Liver (tissue), 9 donors: ENCODE results near the gene RASSF1. TPM values are rescaled to one million over a fixed set of nuclear protein-coding genes. Genes with fewer than 3 reads are reported as not detected.

Experiments
- DNase-seq: peaks from one replicate; pipeline ENCODE4 v3.0.0-alpha.2; 2017; ENCODE audit warnings: low spot score
- H3K27ac ChIP-seq, 2 donors: one replicate each; pipeline ENCODE4 v1.7.0; 2013; ENCODE audit warnings: inconsistent platforms in 2 of 2, low read length in 2 of 2, control low read depth in 1 of 2, low read depth in 1 of 2, mild to moderate bottlenecking in 1 of 2
- H3K27me3 ChIP-seq, 4 donors: one replicate each; pipeline versions ENCODE4 v1.6.1 to v1.7.0; 2013; ENCODE audit warnings: low read length in 3 of 4, inconsistent platforms in 1 of 4, mild to moderate bottlenecking in 1 of 4, moderate library complexity in 1 of 4; ENCODE audit not compliant: control insufficient read depth in 4 of 4, insufficient read depth in 4 of 4
- H3K36me3 ChIP-seq, 4 donors: one replicate each; pipeline versions ENCODE4 v1.6.1 to v1.7.0; 2013; ENCODE audit warnings: low read length in 3 of 4, mild to moderate bottlenecking in 3 of 4, low read depth in 1 of 4, moderate library complexity in 1 of 4; ENCODE audit not compliant: control insufficient read depth in 4 of 4, insufficient read depth in 3 of 4
- H3K4me1 ChIP-seq, 4 donors: one replicate each; pipeline versions ENCODE4 v1.6.1 to v1.7.0; 2013; ENCODE audit warnings: low read length in 3 of 4, mild to moderate bottlenecking in 3 of 4, moderate library complexity in 1 of 4; ENCODE audit not compliant: control insufficient read depth in 4 of 4, insufficient read depth in 4 of 4
- H3K4me3 ChIP-seq, 3 donors: one replicate each; pipeline versions ENCODE4 v1.6.1 to v1.7.0; 2013; ENCODE audit warnings: low read length in 3 of 3, control low read depth in 1 of 3, low read depth in 1 of 3, mild to moderate bottlenecking in 1 of 3
- H3K9ac ChIP-seq, 2 donors: one replicate each; pipeline ENCODE4 v1.7.0; 2013; ENCODE audit warnings: low read length in 2 of 2, mild to moderate bottlenecking in 2 of 2, moderate library complexity in 2 of 2, control low read depth in 1 of 2, low read depth in 1 of 2
- H3K9me3 ChIP-seq, 4 donors: one replicate each; pipeline versions ENCODE4 v1.6.1 to v1.7.0; 2013; ENCODE audit warnings: low read length in 3 of 4; ENCODE audit not compliant: control insufficient read depth in 4 of 4
- ATF3 ChIP-seq: IDR thresholded peaks from 2 replicates; pipeline ENCODE4 v1.6.1; 2016; ENCODE audit warnings: antibody characterized with exemption
- FOXA2 ChIP-seq: IDR thresholded peaks from 2 replicates; pipeline ENCODE4 v1.6.1; 2016; ENCODE audit warnings: antibody characterized with exemption
- GABPA ChIP-seq, 2 donors: IDR thresholded peaks in 1 of 2; conservative IDR thresholded peaks in 1 of 2; 2 replicates each; pipeline ENCODE4 v1.6.1; 2016; ENCODE audit warnings: antibody characterized with exemption in 2 of 2, mild to moderate bottlenecking in 1 of 2, moderate library complexity in 1 of 2
- HNF4A ChIP-seq, 2 donors: conservative IDR thresholded peaks; 2 replicates each; pipeline ENCODE4 v1.6.1; 2016; ENCODE audit warnings: antibody characterized with exemption in 2 of 2, mild to moderate bottlenecking in 2 of 2
- HNF4G ChIP-seq: IDR thresholded peaks from 2 replicates; pipeline ENCODE4 v1.6.1; 2016; ENCODE audit warnings: antibody characterized with exemption
- JUND ChIP-seq, 2 donors: IDR thresholded peaks; 2 replicates each; pipeline ENCODE4 v1.6.1; 2016; ENCODE audit warnings: antibody characterized with exemption in 2 of 2
- MAX ChIP-seq: IDR thresholded peaks from 2 replicates; pipeline ENCODE4 v1.6.1; 2016; ENCODE audit warnings: antibody characterized with exemption
- RAD21 ChIP-seq, 2 donors: IDR thresholded peaks; 2 replicates each; pipeline ENCODE4 v1.6.1; 2016; ENCODE audit warnings: antibody characterized with exemption in 2 of 2, mild to moderate bottlenecking in 2 of 2
- SP1 ChIP-seq: IDR thresholded peaks from 2 replicates; pipeline ENCODE4 v1.6.1; 2018; ENCODE audit warnings: antibody characterized with exemption, mild to moderate bottlenecking
- YY1 ChIP-seq: IDR thresholded peaks from 2 replicates; pipeline ENCODE4 v1.6.1; 2016; ENCODE audit warnings: antibody characterized with exemption, mild to moderate bottlenecking
- WGBS: extraction: QIAGEN DNeasy Blood & Tissue Kit; methylation state at CpG from one replicate; pipeline ENCODE4 v1.1.7; 2013; 5-methylcytosine and 5-hydroxymethylcytosine counted together
- polyA plus RNA-seq, 2 donors: library from polyadenylated mRNA; stranded (reverse) in 1 of 2; unstranded in 1 of 2; fragments of 200-250 nt in 1 of 2; fragments of >200 nt in 1 of 2; fragmentation: Nextera tagmentation in 1 of 2; extraction: Ambion mirVana in 1 of 2; gene quantifications; one replicate each; pipeline versions ENCODE4 v1.2.1 to v1.2.3, GENCODE V29; 2013 to 2015
- total RNA-seq, 2 donors: library from RNA; depleted of rRNA; stranded (reverse); fragments of >200 nt; gene quantifications; one replicate each; pipeline ENCODE4 v1.2.3, GENCODE V29; 2014
- TF ChIP-seq, protein P1 (sequence below): IDR thresholded peaks from 2 replicates; pipeline ENCODE4 v1.6.1; 2016; ENCODE audit warnings: antibody characterized with exemption, mild to moderate bottlenecking
- TF ChIP-seq, protein P2 (sequence below): fragments of 150-350 bp; IDR thresholded peaks from 2 replicates; pipeline ENCODE4 v1.5.1; 2017; ENCODE audit warnings: improper control_type of control experiment, low read depth, low read length; ENCODE audit not compliant: missing input control
- donor health status: healthy.
- donor health status: healthy.
- donor health status: healthy.
- donor health status: healthy.
- donor health status: healthy.

The RASSF1 gene
- total and polyA plus RNA-seq, 4 donors, result 6.5 to 13.2 (median 11.2) TPM

- TF ChIP-seq GABPA (IDR thresholded peaks at IDR 0.05 in 1 of 2, conservative IDR thresholded peaks at IDR 0.05 in 1 of 2), result no peak
- no peak for TF ChIP-seq FOXA2
These were observed 43.3 kb downstream of the RASSF1 start (continued) for GRCh38 chr3:50297384-50297775.

GRCh38 chr3:50296721-50297383, 43.8 kb downstream of the RASSF1 start:
- Histone ChIP-seq H3K4me3 (no peak overlapping the region), H3K27ac (no peak overlapping the region), H3K9ac (no peak overlapping the region), H3K36me3 (peaks cover 0 to 3% (median 0%) of the 10 kb centered on the region in 4 donors), H3K4me1 (peaks cover 12 to 43% (median 34%) of the 10 kb centered on the region in 4 donors), H3K9me3 (no peaks in the 10 kb centered on the region), H3K27me3 (no peaks in the 10 kb centered on the region)
- no peak for DNase-seq
- TF ChIP-seq HNF4A (conservative IDR thresholded peaks at IDR 0.05) (no peak), YY1 (no peak), MAX (no peak), HNF4G (no peak), ATF3 (no peak), SP1 (no peak), JUND (IDR thresholded peaks at IDR 0.05) (no peak)
- TF ChIP-seq, protein P1, sequence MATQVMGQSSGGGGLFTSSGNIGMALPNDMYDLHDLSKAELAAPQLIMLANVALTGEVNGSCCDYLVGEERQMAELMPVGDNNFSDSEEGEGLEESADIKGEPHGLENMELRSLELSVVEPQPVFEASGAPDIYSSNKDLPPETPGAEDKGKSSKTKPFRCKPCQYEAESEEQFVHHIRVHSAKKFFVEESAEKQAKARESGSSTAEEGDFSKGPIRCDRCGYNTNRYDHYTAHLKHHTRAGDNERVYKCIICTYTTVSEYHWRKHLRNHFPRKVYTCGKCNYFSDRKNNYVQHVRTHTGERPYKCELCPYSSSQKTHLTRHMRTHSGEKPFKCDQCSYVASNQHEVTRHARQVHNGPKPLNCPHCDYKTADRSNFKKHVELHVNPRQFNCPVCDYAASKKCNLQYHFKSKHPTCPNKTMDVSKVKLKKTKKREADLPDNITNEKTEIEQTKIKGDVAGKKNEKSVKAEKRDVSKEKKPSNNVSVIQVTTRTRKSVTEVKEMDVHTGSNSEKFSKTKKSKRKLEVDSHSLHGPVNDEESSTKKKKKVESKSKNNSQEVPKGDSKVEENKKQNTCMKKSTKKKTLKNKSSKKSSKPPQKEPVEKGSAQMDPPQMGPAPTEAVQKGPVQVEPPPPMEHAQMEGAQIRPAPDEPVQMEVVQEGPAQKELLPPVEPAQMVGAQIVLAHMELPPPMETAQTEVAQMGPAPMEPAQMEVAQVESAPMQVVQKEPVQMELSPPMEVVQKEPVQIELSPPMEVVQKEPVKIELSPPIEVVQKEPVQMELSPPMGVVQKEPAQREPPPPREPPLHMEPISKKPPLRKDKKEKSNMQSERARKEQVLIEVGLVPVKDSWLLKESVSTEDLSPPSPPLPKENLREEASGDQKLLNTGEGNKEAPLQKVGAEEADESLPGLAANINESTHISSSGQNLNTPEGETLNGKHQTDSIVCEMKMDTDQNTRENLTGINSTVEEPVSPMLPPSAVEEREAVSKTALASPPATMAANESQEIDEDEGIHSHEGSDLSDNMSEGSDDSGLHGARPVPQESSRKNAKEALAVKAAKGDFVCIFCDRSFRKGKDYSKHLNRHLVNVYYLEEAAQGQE, result no peak
- TF ChIP-seq, protein P2, sequence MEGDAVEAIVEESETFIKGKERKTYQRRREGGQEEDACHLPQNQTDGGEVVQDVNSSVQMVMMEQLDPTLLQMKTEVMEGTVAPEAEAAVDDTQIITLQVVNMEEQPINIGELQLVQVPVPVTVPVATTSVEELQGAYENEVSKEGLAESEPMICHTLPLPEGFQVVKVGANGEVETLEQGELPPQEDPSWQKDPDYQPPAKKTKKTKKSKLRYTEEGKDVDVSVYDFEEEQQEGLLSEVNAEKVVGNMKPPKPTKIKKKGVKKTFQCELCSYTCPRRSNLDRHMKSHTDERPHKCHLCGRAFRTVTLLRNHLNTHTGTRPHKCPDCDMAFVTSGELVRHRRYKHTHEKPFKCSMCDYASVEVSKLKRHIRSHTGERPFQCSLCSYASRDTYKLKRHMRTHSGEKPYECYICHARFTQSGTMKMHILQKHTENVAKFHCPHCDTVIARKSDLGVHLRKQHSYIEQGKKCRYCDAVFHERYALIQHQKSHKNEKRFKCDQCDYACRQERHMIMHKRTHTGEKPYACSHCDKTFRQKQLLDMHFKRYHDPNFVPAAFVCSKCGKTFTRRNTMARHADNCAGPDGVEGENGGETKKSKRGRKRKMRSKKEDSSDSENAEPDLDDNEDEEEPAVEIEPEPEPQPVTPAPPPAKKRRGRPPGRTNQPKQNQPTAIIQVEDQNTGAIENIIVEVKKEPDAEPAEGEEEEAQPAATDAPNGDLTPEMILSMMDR, result no peak
- WGBS, result 95% methylated on average over 18 of the region's 18 CpGs

DNA sequence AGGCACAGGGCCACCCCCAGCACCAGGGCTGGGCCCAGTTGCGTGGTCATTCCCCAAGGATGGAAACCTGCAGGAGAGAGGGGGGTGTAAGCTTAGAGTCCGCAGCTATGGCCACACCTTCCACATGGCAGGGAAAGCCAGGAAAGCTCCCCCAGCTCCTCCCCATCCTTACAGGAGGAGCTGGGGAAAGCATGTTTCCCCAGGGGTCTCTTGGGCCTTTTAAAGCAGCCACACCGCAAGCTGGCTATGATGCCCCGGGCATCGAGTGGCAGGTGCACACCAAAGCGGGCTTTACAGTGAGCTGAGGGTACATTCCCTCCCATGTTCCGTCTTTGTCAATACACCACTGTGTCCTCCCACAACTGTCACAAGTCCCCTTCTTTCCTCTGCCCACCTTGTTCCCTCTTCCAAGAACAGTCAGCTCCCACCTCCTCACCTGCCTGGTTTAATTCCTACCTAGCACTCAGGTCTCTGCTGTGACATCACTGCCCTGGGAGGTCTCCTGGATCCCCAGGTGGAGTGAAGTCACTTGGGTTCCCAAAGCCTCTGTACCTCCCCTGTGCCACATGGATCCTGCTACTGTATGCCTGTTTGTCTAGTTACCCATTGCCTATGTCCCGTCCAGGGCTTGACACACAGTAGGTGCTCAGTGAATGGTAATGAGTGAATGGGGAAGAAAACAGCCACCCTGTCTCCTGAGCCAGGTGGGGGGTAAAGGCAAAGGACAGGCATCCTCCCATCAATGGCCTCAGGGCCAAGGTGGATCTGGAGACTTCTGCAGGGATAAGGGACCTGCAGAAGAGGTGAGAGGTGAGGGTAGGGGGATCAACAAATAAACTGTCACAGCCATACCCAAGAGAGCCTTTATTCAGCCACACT, 44.8 kb downstream of the RASSF1 start:
- Histone ChIP-seq H3K9ac (no peak overlapping the region), H3K4me3 (no peak overlapping the region), H3K27me3 (no peaks in the 10 kb centered on the region), H3K27ac (no peak overlapping the region), H3K36me3 (peaks cover 0 to 3% (median 0%) of the 10 kb centered on the region in 4 donors), H3K4me1 (peaks cover 10 to 44% (median 35%) of the 10 kb centered on the region in 4 donors), H3K9me3 (no peaks in the 10 kb centered on the region)
- TF ChIP-seq, protein P2, result no peak
- TF ChIP-seq RAD21 (IDR thresholded peaks at IDR 0.05) (no peak), GABPA (IDR thresholded peaks at IDR 0.05 in 1 of 2, conservative IDR thresholded peaks at IDR 0.05 in 1 of 2) (no peak), JUND (IDR thresholded peaks at IDR 0.05) (no peak)
- WGBS, result 93% methylated on average over 8 of the region's 8 CpGs
- no peak for DNase-seq
